PFSK-1 (cell line): ENCODE measurements around the gene SARDH.

Experiments used
- FOXP2 ChIP-seq: optimal IDR thresholded peaks from 2 replicates; pipeline ENCODE3; 2011; ENCODE audit warnings: borderline replicate concordance, control low read depth, inconsistent platforms; ENCODE audit not compliant: insufficient read depth; ENCODE audit errors: extremely low read length, extremely low read depth
- POLR2AphosphoS5 ChIP-seq: IDR thresholded peaks from 2 replicates; pipeline ENCODE4 v1.6.1; 2012; ENCODE audit warnings: low read depth, mild to moderate bottlenecking, control low read depth, low read length, moderate library complexity
- SIN3A ChIP-seq: IDR thresholded peaks from 2 replicates; pipeline ENCODE4 v1.6.1; 2012; ENCODE audit warnings: mild to moderate bottlenecking, low read length, moderate library complexity, borderline replicate concordance; ENCODE audit not compliant: insufficient read depth
- TAF1 ChIP-seq: IDR thresholded peaks from 2 replicates; pipeline ENCODE4 v1.6.1; 2012; ENCODE audit warnings: low read length, control low read depth, borderline replicate concordance; ENCODE audit not compliant: insufficient read depth
- TF ChIP-seq, protein P1 (sequence below), 2 experiments: IDR thresholded peaks; 2 replicates each; pipeline versions ENCODE4 v1.6.1 to v1.8.0; 2011 to 2012; ENCODE audit warnings: low read depth in 2 of 2, low read length in 2 of 2, control low read depth in 1 of 2, inconsistent platforms in 1 of 2, mild to moderate bottlenecking in 1 of 2, moderate library complexity in 1 of 2; ENCODE audit not compliant: insufficient read depth in 1 of 2

DNA sequence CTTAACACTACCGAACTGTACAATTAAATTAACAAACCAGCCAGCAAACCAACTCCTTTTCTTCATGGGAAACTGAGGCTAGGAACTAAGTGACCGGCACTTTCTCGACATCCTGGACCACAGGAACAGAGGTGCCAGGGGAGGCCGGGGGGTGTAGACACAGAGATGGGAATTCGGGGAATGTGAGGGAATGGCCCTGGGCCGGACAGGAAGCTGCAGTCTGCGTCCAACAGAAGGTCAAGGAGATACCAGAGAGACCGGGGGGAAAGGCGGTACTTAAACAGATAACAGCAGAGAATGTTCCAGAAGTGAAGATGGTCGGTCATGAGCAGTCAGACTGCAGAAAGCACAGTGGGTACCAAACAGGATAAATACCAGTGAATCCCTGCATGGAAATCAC, 61.7 kb downstream of the SARDH start:
- TF ChIP-seq POLR2AphosphoS5 (no peak), SIN3A (no peak), TAF1 (no peak), FOXP2 (no peak)
- TF ChIP-seq, protein P1, sequence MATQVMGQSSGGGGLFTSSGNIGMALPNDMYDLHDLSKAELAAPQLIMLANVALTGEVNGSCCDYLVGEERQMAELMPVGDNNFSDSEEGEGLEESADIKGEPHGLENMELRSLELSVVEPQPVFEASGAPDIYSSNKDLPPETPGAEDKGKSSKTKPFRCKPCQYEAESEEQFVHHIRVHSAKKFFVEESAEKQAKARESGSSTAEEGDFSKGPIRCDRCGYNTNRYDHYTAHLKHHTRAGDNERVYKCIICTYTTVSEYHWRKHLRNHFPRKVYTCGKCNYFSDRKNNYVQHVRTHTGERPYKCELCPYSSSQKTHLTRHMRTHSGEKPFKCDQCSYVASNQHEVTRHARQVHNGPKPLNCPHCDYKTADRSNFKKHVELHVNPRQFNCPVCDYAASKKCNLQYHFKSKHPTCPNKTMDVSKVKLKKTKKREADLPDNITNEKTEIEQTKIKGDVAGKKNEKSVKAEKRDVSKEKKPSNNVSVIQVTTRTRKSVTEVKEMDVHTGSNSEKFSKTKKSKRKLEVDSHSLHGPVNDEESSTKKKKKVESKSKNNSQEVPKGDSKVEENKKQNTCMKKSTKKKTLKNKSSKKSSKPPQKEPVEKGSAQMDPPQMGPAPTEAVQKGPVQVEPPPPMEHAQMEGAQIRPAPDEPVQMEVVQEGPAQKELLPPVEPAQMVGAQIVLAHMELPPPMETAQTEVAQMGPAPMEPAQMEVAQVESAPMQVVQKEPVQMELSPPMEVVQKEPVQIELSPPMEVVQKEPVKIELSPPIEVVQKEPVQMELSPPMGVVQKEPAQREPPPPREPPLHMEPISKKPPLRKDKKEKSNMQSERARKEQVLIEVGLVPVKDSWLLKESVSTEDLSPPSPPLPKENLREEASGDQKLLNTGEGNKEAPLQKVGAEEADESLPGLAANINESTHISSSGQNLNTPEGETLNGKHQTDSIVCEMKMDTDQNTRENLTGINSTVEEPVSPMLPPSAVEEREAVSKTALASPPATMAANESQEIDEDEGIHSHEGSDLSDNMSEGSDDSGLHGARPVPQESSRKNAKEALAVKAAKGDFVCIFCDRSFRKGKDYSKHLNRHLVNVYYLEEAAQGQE (IDR thresholded peaks at IDR 0.05; ENCODE audit: insufficient read depth in 1 of 2, low read depth in 2 of 2, low read length in 2 of 2): no peak
